ENCODE measurements around the gene POLR1G.

DNA sequence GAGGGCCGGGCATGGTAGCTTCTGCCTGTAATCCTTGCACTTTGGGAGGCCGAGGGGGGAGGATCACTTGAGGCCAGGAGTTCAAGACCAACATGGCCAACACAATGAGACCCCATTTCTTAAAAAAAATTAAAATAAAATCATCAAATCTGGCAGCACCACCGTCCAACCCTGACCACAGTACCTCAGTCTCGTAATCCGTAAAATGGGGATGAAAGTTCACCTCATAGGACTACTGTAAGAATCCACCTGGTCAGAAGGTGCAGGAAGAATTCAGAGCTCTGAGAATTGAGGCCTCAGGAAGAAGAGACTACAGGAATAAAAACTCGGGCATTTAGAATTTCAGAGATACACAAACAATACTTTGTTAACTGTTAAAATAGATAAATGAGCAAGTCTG, 4.6 kb upstream of the POLR1G start:
- TF ChIP-seq, protein P1, sequence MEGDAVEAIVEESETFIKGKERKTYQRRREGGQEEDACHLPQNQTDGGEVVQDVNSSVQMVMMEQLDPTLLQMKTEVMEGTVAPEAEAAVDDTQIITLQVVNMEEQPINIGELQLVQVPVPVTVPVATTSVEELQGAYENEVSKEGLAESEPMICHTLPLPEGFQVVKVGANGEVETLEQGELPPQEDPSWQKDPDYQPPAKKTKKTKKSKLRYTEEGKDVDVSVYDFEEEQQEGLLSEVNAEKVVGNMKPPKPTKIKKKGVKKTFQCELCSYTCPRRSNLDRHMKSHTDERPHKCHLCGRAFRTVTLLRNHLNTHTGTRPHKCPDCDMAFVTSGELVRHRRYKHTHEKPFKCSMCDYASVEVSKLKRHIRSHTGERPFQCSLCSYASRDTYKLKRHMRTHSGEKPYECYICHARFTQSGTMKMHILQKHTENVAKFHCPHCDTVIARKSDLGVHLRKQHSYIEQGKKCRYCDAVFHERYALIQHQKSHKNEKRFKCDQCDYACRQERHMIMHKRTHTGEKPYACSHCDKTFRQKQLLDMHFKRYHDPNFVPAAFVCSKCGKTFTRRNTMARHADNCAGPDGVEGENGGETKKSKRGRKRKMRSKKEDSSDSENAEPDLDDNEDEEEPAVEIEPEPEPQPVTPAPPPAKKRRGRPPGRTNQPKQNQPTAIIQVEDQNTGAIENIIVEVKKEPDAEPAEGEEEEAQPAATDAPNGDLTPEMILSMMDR (conservative IDR thresholded peaks at IDR 0.05; ENCODE audit: low read depth in 2 of 2), result no peak
- TF ChIP-seq POLR2AphosphoS5 (IDR thresholded peaks at IDR 0.05; ENCODE audit: low read depth) (no peak), EZH2phosphoT487 (IDR thresholded peaks at IDR 0.05; ENCODE audit: unreplicated experiment) (no peak), EZH2 (IDR thresholded peaks at IDR 0.05; ENCODE audit: low read depth, unreplicated experiment) (no peak), CREB1 (CRISPR knock-in tag; IDR thresholded peaks at IDR 0.05; ENCODE audit: low read depth) (no peak), STAT1 (IDR thresholded peaks at IDR 0.05; ENCODE audit: unreplicated experiment) (no peak), JUNB (IDR thresholded peaks at IDR 0.05; ENCODE audit: unreplicated experiment) (no peak)
- TF ChIP-seq, protein P2, sequence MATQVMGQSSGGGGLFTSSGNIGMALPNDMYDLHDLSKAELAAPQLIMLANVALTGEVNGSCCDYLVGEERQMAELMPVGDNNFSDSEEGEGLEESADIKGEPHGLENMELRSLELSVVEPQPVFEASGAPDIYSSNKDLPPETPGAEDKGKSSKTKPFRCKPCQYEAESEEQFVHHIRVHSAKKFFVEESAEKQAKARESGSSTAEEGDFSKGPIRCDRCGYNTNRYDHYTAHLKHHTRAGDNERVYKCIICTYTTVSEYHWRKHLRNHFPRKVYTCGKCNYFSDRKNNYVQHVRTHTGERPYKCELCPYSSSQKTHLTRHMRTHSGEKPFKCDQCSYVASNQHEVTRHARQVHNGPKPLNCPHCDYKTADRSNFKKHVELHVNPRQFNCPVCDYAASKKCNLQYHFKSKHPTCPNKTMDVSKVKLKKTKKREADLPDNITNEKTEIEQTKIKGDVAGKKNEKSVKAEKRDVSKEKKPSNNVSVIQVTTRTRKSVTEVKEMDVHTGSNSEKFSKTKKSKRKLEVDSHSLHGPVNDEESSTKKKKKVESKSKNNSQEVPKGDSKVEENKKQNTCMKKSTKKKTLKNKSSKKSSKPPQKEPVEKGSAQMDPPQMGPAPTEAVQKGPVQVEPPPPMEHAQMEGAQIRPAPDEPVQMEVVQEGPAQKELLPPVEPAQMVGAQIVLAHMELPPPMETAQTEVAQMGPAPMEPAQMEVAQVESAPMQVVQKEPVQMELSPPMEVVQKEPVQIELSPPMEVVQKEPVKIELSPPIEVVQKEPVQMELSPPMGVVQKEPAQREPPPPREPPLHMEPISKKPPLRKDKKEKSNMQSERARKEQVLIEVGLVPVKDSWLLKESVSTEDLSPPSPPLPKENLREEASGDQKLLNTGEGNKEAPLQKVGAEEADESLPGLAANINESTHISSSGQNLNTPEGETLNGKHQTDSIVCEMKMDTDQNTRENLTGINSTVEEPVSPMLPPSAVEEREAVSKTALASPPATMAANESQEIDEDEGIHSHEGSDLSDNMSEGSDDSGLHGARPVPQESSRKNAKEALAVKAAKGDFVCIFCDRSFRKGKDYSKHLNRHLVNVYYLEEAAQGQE (IDR thresholded peaks at IDR 0.05; ENCODE audit: unreplicated experiment), result no peak
- TF ChIP-seq, protein P3, sequence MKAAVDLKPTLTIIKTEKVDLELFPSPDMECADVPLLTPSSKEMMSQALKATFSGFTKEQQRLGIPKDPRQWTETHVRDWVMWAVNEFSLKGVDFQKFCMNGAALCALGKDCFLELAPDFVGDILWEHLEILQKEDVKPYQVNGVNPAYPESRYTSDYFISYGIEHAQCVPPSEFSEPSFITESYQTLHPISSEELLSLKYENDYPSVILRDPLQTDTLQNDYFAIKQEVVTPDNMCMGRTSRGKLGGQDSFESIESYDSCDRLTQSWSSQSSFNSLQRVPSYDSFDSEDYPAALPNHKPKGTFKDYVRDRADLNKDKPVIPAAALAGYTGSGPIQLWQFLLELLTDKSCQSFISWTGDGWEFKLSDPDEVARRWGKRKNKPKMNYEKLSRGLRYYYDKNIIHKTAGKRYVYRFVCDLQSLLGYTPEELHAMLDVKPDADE (IDR thresholded peaks at IDR 0.05), result no peak
- TF ChIP-seq, protein P4, sequence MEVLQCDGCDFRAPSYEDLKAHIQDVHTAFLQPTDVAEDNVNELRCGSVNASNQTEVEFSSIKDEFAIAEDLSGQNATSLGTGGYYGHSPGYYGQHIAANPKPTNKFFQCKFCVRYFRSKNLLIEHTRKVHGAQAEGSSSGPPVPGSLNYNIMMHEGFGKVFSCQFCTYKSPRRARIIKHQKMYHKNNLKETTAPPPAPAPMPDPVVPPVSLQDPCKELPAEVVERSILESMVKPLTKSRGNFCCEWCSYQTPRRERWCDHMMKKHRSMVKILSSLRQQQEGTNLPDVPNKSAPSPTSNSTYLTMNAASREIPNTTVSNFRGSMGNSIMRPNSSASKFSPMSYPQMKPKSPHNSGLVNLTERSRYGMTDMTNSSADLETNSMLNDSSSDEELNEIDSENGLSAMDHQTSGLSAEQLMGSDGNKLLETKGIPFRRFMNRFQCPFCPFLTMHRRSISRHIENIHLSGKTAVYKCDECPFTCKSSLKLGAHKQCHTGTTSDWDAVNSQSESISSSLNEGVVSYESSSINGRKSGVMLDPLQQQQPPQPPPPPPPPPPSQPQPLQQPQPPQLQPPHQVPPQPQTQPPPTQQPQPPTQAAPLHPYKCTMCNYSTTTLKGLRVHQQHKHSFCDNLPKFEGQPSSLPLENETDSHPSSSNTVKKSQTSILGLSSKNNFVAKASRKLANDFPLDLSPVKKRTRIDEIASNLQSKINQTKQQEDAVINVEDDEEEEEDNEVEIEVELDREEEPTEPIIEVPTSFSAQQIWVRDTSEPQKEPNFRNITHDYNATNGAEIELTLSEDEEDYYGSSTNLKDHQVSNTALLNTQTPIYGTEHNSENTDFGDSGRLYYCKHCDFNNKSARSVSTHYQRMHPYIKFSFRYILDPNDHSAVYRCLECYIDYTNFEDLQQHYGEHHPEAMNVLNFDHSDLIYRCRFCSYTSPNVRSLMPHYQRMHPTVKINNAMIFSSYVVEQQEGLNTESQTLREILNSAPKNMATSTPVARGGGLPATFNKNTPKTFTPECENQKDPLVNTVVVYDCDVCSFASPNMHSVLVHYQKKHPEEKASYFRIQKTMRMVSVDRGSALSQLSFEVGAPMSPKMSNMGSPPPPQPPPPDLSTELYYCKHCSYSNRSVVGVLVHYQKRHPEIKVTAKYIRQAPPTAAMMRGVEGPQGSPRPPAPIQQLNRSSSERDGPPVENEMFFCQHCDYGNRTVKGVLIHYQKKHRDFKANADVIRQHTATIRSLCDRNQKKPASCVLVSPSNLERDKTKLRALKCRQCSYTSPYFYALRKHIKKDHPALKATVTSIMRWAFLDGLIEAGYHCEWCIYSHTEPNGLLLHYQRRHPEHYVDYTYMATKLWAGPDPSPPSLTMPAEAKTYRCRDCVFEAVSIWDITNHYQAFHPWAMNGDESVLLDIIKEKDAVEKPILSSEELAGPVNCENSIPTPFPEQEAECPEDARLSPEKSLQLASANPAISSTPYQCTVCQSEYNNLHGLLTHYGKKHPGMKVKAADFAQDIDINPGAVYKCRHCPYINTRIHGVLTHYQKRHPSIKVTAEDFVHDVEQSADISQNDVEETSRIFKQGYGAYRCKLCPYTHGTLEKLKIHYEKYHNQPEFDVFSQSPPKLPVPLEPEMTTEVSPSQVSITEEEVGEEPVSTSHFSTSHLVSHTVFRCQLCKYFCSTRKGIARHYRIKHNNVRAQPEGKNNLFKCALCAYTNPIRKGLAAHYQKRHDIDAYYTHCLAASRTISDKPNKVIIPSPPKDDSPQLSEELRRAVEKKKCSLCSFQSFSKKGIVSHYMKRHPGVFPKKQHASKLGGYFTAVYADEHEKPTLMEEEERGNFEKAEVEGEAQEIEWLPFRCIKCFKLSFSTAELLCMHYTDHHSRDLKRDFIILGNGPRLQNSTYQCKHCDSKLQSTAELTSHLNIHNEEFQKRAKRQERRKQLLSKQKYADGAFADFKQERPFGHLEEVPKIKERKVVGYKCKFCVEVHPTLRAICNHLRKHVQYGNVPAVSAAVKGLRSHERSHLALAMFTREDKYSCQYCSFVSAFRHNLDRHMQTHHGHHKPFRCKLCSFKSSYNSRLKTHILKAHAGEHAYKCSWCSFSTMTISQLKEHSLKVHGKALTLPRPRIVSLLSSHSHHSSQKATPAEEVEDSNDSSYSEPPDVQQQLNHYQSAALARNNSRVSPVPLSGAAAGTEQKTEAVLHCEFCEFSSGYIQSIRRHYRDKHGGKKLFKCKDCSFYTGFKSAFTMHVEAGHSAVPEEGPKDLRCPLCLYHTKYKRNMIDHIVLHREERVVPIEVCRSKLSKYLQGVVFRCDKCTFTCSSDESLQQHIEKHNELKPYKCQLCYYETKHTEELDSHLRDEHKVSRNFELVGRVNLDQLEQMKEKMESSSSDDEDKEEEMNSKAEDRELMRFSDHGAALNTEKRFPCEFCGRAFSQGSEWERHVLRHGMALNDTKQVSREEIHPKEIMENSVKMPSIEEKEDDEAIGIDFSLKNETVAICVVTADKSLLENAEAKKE (CRISPR knock-in tag; IDR thresholded peaks at IDR 0.05), result no peak
